ENCODE results near the gene PLK3. TPM values are rescaled to one million over a fixed set of nuclear protein-coding genes. Genes with fewer than 3 reads are reported as not detected.
A peak's percentile ranks its signal among the peaks of the same experiment; 100 is the strongest.
"Not testable (repeated sequence)": the region's sequence is repeated elsewhere in the genome, so short reads cannot be mapped to it uniquely, and the experiment has no call there.

PLK3 gene
- 26.1 TPM for total RNA-seq

DNA sequence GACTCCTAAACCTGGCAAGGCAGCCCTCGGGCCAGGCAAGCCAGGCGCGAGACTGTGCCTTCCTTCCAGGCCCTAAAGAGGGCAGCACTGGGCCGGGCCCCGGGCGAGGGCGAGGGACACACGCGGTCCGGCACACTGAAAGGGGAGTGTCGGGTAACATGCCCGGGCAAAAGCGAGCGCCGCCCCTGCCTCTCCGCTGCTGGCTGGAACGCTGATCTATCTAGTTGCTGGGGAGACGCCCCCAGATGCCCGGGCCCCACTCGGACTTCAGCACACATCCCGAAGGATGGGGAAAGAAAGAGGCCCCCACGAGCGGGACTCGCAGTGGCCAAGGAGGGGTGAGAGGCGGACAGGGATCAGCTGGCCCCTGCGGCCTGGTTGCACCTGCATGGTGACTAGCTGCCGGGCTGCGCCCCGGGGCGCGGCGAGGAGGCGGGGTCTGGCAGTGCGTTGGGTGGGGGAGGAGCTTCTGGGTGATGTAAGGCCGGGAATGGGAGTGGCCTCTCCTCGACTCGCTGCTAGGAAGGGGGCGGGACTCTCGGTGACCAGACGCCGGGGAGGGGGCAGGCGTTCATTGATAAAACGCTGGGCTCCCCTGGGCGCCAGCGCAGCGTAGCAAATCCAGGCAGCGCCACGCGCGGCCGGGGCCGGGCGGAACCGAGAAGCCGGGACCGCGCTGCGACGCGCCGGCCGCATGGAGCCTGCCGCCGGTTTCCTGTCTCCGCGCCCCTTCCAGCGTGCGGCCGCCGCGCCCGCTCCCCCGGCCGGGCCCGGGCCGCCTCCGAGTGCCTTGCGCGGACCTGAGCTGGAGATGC is at the start of gene PLK3:
Gene PLK3 (plus strand): TSS at position 608 of the 815 bp plus-strand sequence. CDS start 87 bp downstream, at position 695.
- DNase-seq, result peak; percentile 96

DNA sequence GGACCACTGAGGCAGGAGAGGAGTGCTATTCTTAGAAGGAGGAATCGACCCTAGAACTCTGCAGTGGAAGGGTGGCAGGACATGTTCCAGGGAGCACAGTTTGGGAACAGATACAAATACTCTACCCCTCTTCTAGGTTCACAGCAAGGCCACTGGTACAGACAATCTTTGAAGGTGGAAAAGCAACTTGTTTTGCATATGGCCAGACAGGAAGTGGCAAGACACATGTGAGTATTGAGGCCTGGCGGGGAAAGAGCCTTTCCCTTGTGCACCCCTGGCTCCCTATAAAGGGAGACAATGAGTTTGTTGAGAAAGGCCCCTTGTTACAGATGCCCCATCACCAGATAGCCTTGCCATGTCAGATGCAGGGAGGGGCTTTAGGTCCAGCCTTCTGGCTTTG is 42.8 kb upstream of the PLK3 start:
- no peak for DNase-seq

GRCh38 chr1:44759077-44759476 is 41.1 kb upstream of the PLK3 start:
- DNase-seq, result no peak

DNA sequence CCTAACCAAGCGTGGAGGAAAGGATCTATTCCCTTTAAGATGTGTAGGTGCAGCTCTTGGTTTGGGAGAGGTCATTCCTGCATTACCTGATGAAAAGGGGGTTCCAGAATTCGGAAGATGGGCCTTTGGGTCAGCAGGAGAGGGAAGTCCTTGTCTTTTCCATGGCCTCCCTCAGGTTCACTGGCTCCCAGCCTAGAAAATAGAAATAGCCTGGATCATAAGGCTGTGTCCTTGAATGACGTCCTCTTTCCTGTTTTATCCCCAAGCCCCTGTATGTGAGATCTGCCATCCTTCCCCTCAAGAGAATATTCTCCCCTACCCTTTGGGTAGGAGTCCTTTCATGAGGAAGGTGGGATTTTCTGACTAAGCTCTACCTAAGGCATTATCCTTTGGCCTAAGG is 39.3 kb upstream of the PLK3 start:
- DNase-seq, result no peak

- DNase-seq, result not testable (repeated sequence)
Measured at GRCh38 chr1:44766421-44766820, 33.8 kb upstream of the PLK3 start.

- DNase-seq, result peak; percentile 95
Measured at GRCh38 chr1:44775078-44775929, 24.9 kb upstream of the PLK3 start, which contains the start of gene RPS8. Gene RPS8 (plus strand): TSS chr1:44775540. CDS start chr1:44775597, 57 bp downstream.

DNA sequence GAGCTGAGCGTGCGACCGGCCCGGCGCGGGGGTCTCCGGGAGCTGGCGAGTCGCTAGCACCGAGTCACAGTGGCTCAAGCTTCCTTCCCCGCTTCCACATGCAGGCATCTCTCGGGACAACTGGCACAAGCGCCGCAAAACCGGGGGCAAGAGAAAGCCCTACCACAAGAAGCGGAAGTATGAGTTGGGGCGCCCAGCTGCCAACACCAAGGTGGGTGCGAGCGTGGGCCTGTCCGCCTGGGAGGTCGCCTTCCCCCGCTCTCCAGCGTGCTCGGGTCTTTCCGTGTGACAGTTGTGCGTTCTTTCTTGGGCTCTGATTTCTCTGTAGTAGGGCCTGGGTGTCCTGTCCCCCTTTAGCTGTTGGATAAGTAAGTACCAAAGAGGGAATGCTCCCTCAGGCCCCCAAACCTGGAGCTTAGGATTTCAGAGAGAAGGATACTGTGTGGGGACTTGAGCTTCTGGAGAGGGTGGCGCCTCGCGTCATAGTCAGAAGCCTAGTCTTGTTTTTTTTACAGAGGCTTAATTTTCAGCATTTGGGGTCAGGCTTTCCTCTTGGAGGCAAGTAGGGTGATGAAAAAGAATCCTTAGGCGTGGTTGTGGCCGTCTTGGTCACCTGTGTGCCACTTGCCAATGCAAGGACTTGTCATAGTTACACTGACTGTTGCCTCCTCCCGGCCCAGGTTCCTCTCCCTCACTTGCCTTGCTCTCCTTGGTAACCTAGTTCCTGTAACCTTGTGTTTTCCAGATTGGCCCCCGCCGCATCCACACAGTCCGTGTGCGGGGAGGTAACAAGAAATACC is 24.0 kb upstream of the PLK3 start:
- no peak for DNase-seq

DNA sequence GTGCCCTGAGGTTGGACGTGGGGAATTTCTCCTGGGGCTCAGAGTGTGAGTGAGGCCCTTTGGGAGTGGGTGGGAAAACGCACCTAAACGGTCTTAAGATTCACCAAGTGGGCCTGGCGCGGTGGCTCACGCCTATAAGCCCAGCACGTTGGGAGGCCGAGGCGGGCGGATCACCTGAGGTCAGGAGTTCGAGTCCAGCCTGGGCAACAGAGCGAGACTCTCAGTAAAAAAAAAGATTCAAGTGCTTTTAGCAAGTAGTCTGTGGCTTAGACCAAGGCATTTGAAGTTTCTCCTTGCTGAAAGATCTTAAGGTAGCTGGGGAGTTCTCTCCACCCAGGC is 23.5 kb upstream of the PLK3 start:
- DNase-seq, result no peak

DNA sequence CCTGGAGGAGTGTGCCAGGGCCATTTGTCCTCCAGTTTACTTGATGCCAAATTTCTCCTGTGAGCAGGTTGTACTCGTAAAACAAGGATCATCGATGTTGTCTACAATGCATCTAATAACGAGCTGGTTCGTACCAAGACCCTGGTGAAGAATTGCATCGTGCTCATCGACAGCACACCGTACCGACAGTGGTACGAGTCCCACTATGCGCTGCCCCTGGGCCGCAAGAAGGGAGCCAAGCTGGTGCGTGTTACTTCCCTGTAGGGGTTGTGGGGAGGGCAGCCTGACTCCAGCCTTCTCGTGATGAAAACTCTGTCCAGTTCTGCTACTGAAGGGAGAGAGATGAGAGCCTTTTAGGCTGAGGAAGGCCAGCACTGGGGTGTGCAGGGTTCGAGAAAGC is 22.6 kb upstream of the PLK3 start:
- no peak for DNase-seq

DNA sequence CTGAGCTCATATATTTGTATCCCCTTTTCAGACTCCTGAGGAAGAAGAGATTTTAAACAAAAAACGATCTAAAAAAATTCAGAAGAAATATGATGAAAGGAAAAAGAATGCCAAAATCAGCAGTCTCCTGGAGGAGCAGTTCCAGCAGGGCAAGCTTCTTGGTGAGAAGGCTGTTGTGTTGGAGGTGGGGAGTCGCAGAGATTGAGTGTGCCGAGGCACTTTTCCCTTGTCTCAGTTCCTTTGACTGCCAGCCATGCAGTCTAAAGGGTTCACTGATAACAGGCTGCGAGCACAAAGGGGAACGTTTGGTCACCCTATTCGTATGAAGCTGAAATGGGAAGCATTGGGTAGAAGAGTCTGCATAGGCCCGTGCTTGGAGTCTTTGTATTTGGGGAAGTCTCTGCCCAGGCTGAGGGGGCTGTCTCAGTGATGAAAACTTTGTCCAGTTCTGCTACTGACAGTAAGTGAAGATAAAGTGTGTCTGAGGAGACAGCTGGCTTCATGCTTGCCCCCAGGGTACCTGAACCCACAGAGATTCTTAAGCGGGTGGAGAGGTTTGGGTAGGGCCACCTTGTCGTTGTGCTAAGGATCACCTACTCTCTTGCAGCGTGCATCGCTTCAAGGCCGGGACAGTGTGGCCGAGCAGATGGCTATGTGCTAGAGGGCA is 22.1 kb upstream of the PLK3 start:
- DNase-seq, result no peak

DNA sequence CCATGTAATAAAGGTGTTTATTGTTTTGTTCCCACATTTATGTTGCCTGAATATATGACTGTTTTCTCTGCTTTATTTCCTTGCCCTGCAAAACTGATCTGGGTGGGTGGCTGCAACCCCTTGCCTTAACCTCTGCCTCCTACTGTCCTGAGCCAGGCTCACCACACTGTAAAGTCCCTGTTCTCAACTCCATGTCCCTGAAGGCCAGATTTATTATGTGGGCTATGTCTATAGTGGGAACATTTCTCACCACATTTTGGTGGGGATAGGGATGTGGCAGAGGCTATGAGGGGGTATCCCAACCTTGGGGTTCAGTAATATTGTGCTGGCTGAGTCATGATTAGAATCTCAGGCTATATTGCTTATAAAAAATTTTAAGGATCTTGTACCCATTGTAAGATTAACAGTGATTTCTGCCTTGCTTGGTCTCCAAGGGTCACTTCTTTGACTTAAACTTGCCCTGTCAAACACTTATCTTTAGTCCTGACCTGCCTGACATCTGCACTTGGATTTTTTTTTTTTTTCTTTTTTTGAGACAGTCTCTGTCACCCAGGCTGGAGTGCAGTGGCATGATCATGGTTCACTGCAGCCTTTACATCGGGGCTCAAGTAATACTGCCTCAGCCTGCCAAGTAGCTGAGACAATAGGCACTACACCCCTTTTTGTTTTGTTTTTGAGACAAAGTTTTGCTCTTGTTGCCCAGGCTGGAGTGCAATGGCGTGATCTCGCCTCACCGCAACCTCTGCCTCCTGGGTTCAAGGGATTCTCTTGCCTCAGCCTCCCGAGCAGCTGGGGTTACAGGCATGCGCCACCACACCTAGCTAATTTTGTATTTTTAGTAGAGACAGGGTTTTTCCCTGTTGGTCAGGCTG is 21.2 kb upstream of the PLK3 start:
- DNase-seq, result no peak

DNA sequence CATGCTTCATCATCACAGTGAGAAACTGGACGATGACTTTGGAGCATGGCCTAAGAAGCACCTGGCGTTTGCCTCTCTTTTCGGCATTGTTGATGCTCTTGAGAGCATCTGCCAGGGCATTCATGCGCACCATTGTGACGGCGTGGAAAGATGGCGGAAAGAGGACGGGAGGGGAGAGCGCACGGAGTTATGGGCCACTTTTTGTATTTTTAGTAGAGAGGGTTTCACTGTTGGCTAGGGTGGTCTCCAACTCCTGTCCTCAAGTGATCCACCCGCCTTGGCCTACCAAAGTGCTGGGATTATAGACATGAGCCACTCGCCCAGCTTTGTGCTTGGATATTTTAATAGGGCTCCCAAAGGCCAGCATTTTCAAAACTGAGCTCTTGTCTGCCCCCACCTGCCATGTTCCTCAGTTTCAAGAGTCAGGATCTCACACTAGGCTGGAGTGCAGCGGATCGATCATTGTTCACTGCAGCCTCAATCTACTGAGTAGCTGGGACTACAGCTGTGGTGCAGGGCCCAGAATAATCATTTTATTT is 19.5 kb upstream of the PLK3 start:
- DNase-seq, result no peak

DNA sequence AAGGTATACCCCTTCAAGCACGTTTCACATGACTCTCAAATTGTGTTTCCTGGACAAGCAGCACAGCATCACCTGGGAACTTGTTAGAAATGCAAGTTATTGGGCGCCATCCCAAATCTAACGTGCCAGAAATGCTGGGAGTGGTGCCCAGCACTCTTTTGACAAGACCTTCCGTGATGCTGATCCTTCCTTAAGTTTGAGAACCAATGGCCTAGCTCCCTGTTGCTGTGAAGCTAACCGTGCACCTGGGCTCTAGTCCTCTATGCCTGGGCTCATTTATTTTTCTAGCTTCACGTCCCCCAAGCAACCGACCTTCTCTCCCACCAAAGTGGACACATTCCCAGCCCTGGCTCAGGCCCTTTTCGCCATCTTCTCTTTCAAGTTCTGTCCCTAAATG is 16.5 kb upstream of the PLK3 start:
- DNase-seq, result no peak

DNA sequence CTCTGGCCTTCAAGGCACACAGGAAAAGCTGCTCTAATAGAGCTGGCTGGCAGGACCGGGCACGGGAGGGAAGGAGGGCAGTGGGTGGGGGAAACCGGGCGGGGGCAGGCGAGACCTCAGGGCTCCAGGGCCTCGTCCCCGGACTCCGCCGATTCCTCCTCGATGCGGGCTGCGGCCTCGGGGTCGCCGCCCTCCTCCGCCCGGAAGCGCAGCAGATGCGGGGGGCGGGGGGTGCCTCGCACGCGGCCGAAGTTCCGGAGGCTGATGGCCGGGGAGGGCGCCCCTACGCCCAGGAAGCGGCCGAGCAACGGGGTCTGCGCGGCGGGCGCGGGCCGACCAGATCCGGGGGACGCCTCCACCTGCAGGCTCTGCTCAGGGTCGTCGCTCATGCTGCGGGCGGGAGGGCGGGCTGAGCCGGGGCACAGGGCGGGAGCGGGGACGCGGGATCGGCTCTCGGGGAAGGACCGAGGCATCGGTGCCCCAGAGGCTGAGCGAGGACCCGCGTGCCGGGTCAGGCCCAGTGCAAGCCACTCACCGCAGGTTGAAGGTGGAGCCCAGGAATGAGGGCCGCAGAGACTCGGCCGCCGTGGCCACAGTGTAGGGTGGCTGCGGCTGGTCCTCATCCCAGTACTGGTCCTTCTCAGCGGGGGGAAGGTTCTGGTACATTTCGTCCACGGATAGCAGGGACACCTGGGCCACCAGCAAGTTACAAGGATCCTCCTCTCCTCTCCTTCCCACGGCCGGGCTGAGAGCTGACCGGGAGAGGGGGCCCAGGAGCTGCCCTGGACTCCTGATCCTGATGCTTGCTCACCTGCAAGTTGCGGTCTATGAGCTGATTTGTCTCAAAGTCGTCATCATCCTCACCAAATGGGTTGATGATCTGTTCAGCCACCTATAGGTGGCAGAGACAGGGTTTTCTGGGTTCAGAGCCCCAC is 15.8 kb upstream of the PLK3 start:
- no peak for DNase-seq

GRCh38 chr1:44785029-44785380 is 15.2 kb upstream of the PLK3 start:
- DNase-seq, result no peak

DNA sequence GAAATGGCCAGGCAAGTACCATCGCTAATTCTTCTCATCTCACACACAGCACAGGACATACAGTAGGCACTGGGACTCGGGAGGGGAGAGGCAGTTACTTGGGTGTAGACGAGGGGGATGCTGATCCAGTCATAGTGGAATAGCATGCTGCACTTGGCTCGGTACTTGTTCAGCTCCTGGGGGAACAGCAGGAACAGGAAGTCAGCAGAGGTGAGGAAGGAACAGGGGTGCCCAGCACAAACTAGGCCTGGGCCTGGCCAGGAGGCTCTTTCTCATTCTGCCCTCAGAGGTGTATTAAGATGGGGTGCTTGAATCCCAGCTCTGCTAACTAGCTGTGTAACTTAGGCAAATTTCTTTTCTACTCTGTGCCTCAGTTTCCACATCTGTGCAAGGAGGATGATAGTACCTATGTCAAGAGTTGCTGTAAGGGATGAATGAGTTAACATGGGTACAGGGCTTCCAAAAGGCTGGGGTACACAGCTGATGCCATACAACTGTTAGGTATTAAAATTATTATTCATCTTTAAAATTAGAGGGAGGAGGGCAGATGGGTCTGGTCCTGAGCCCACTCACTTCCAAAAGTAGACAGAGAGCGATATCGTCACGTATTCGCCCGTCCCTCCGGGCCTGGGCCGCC is 14.6 kb upstream of the PLK3 start:
- DNase-seq, result no peak

GRCh38 chr1:44786138-44786840 is 13.9 kb upstream of the PLK3 start:
- peak; percentile 61 for DNase-seq

DNA sequence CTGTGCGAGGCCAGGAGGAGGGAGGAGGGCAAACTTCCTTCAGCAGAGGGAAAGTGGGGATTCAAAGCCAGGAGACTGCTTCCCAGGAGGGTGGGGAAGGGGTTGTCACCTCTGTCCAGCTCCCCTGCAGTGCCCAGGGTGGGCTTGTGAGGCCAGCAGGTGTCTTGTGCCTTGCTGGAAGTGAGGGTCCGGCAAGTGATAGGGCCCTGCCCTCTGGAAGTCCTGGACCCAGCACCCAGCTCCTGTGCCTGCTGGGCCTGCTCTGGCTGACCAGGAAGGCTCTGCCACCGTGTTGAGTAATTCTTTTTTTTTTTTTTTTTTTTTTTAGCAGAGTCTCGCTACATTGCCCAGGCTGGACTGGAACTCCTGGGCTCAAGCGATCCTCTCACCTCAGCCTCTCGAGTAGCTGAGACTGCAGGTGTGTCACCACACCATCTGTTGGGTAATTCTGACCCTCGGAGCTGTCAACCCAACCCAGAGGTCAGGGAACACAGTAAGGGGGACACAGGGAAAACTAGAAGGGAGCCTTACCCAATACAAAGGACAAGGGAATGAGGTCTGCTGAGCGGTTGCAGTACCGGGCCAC is 13.2 kb upstream of the PLK3 start:
- no peak for DNase-seq
